ENCODE measurements around the gene PIK3CA.
A peak's percentile ranks its signal among the peaks of the same experiment; 100 is the strongest.
"Not testable (repeated sequence)": the region's sequence is repeated elsewhere in the genome, so short reads cannot be mapped to it uniquely, and the experiment has no call there.

PIK3CA gene

GRCh38 chr3:179147873-179148615 lies at the start of gene PIK3CA:
TSS of gene PIK3CA (plus strand) at chr3:179148357. CDS start at chr3:179198826, 50,469 bp downstream.
- DNase-seq: peak; percentile 99

DNA sequence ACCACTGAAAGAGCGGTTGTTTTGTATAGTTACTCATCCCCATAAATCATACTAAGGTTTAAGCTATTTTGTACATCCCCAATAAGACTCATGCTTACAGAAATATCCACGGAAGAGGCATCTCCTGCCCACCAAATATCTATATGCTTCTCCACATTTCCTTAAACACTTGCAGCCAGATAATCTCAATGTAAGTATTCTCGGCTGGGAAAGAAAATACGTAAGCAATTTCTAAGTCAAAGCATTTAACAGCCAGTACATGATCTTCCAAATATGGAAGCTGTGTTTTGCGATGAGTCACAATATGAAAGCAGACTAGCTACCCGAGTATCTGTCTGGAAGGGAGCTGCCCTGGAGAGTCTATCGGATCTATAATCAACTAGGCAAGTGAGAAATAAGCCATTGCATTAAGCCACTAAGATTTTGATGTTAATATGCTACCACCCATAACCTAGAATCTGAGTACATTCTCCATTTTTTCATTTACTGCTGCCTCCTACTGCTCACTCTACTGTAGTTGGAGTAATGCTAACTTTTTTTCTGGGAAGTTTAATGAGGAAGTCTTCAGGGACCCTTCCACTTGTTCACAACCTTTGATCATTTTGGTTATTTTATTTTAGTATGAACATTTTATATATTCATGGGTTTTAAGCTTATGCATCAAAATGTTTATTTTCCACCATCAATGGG lies 49.6 kb upstream of the PIK3CA start:
- DNase-seq: no peak

- no peak for DNase-seq
Measured at GRCh38 chr3:179100652-179101051, 47.5 kb upstream of the PIK3CA start.

DNA sequence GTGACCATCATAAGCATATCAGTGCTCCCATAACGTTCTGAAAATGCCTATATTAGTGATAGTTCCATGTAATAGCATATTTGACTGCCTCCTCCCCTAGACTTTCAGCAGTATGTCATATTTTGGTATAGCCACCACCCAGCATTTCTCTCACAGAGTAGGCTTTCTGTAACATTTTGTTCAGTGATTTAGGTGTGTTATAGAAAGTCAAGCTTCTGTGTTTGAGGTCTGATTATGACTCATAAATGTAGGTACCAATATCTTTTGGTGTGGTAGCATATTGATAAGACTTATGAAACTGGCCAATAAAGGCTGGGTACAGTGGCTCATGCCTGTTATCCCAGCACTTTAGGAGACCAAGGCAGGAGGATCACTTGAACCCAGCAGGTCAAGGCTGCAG lies 42.3 kb upstream of the PIK3CA start:
- no peak for DNase-seq

DNA sequence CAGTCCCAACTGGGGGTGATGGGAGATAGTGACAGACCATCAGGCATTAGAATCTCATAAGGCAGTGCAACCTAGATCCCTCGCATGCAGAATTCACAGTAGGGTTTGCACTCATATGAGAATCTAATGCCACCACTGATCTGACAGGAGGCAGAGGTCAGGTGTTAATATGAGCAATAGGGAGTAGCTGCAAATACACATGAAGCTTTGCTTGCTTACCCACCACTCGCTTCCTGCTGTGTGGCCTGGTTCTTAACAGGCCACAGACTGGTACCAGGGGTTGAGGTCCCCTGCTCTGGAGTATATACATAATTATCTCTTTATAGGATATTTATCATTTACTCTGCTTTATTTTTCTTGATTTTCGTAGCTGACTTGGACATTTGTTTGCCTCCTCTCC lies 40.5 kb upstream of the PIK3CA start:
- no peak for DNase-seq

GRCh38 chr3:179108086-179108485 lies 40.1 kb upstream of the PIK3CA start:
- no peak for DNase-seq

GRCh38 chr3:179113903-179114302 lies 34.3 kb upstream of the PIK3CA start:
- DNase-seq: no peak

DNA sequence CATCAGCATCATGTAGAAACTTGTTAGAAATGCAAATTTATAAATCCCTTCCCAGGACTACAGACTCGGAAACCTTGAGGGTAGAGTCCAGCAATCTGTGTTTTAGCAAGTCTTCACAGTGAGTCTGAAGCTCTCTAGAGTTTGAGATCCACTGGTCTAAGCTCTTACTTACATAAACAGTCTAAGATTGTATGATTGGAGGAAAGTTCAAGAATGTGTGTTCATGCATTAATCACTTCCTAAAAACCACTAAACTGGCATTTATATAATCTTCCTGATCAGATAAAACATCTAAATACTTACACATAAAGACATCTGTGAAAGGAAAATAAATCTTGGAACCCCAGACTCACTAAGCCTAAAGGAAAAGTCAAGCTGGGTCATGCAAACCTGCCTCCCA lies 32.7 kb upstream of the PIK3CA start:
- not testable (repeated sequence) for DNase-seq

DNA sequence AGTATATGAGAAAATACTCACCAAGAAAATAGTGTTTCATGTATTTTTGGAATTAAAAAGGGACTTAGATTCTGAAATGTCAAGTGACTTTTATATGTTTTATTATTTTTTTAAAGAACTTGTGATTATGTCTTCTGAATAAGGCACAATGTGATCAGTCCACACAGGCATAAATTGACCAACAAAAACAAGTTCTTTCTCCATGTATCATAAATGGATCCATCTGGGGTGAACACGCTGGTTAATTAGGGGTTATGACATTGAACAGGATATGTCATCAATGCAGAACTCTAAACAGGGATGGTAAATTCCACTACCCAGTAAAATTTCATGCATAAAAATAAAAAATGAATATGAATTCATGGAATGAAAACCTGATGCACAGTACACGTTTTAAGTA lies 31.3 kb upstream of the PIK3CA start:
- no peak for DNase-seq

DNA sequence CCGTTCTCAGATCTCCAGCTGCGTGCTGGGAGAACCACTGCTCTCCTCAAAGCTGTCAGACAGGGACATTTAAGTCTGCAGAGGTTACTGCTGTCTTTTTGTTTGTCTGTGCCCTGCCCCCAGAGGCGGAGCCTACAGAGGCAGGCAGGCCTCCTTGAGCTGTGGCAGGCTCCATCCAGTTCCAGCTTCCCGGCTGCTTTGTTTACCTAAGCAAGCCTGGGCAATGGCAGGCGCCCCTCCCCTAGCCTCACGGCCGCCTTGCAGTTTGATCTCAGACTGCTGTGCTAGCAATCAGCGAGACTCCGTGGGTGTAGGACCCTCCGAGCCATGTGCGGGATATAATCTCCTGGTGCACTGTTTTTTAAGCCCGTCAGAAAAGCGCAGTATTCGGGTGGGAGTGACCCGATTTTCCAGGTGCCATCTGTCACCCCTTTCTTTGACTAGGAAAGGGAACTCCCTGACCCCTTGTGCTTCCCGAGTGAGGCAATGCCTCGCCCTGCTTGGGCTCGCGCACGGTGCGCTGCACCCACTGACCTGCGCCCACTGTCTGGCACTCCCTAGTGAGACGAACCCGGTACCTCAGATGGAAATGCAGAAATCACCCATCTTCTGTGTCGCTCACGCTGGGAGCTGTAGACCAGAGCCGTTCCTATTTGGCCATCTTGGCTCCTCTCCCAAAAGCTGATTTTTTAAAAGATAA lies 15.8 kb upstream of the PIK3CA start:
- DNase-seq: peak; percentile 28

- DNase-seq: no peak
Measured at GRCh38 chr3:179133575-179133974, 14.6 kb upstream of the PIK3CA start.

DNA sequence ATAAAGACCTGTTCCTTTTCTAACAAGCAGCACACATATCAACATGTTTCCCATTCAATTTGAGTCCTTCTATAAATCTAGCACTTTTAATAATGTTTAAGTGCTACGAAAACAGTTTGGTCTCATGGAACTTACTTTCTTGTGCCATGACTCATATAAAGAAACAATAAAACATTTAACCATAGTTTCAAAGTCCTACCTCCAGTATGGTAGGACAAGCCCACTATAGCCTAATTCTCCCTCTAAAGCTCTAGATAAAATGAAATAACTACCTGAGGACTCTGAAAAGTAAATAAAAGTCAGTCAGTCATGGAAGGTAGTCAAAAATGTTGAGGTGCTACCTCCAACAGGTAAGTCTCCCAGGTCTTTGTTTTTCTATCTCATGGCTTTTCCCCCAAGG lies 12.0 kb upstream of the PIK3CA start:
- DNase-seq: no peak

DNA sequence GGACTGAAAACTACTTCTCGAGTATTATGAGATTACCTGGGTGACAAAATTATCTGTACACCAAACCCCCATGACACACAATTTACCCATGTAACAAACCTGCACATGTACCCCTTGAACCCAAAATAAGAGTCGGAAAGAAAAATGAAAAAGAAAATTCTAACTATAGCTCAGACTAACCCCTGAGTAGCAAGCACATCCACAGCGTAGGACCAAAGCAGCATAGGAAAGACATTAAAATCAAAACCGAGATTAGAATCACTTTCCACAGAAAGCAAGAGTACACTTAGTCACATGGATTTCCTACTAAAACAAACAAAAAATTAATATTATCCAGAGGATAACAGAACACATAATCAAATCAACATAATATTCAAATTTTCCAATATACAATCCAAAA lies 6.3 kb upstream of the PIK3CA start:
- DNase-seq: no peak

GRCh38 chr3:179146911-179147513 lies 1.1 kb upstream of the PIK3CA start:
- DNase-seq: peak; percentile 81

DNA sequence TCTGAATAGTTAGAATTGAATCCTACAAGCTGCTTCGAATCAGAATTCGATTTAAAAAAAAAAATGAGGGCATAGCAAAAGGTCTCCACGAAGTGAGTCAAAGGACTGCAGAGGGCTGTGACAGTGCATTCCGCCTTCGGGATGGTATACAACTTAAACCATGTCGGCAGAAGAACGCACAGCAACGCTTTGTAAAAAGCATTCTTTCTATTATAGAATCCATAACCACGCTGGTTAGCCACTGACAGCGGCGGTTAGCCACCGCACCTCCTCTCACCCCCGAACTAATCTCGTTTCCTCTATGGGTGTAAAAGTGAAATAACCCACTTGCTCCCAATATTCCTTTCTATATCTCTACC lies 664 bp upstream of the PIK3CA start:
- DNase-seq: no peak

- peak; percentile 70 for DNase-seq
Measured at GRCh38 chr3:179148616-179149405, 654 bp downstream of the PIK3CA start.

DNA sequence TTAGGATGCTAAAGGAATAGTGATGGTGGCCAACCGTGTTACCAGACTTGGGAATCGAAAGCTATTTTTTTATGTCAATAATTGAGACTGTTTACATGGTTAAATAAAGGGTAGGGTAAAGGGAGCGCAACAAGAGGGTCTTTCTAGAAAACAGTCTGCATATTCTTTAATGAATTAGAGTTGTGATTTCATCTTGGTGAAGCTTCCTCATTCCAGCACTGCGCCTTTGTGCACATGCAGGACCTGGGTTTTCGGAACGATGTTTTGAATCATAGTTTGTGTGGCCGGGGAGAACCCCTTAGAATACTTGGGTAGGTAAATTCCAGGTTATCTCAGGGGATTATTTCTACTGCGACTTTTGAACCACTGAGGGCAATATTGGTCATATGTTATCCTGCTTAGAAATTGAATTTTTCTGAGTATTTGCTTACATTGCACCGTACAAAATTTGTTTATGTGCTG lies 1.3 kb downstream of the PIK3CA start:
- no peak for DNase-seq

- no peak for DNase-seq
Measured at GRCh38 chr3:179149951-179150350, 1.8 kb downstream of the PIK3CA start.

DNA sequence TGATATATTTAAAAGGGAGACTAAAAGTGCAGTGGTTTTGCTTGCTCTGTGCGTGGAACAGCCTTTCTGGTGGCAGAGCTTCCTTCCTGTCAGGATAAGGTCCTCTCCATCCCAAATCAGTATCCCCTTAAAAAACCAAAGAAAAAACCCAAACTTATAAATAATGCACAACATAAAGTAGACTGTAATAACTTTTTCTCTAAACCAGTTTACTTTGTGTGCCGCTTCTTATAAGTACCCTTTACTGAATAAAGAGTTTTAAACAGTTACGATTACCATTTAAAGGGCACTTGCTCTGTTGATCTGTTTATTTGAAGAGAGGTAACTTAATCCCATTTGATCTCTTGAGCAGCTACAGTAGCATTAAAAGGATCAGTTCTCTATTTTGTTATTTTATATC lies 2.5 kb downstream of the PIK3CA start:
- DNase-seq: no peak

DNA sequence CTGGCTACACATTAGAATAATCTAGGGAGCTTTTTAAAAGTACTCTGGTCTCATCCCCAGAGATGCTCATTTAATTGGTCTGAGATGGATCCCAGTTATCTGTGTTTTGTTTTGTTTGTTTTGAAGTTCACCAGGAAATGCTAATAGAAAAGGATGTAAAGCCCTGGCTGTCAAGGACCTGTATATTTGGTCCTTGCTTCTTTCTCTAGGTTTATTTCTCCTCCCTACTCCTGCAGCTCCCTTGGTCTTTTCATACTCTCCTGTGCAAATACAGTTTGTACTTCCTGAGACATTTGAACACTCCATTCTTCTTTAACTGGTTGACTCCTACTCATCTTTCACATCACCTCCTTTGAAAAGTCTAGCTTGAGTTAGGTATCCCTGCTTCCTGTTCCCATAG lies 3.3 kb downstream of the PIK3CA start:
- no peak for DNase-seq

DNA sequence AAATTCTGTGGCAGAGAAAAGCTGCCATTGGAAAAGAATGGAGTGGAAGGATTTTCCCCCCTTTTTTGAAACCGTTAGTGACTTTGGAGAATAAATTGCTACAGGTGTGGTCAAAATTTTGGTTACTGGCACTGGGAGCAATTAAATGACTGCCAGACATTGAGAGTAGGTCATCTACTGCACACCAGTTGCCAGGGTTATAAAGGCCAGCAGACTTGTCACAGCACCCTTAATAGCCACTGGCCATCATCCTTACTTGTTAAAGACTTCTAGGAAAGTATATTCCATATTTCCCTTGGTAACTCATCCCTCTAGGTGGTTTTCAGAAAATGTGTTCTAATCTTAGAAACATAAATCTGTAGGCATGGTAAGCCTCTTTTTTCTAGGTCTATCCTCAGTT lies 8.0 kb downstream of the PIK3CA start:
- DNase-seq: no peak

DNA sequence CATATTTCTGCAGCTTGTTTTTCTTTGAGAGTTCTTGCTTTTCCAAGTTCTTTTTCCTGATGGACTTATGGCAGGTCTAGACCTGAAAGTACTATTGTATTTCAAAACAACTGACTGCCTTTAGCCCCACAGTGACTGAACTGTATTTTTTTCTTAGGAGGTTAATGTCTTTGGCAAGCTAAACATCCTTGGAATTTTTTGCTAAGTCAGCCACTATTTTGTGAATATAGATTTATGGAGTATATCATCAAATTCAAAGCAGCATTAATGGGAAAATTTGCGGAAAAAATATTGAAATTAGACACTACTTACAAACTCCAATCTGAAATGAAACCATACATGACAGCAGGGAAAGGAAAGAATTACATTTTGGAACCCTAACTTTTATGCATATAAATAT lies 8.6 kb downstream of the PIK3CA start:
- no peak for DNase-seq
